ENCODE measurements around the gene SOBP. TPM values are rescaled to one million over a fixed set of nuclear protein-coding genes. Genes with fewer than 3 reads are reported as not detected.

SOBP gene
- total and polyA plus RNA-seq, 2 donors (not counting 3 experiments of a cell fraction or from before 2014, with no cell fraction given), result 0.35 to 6.6 TPM

DNA sequence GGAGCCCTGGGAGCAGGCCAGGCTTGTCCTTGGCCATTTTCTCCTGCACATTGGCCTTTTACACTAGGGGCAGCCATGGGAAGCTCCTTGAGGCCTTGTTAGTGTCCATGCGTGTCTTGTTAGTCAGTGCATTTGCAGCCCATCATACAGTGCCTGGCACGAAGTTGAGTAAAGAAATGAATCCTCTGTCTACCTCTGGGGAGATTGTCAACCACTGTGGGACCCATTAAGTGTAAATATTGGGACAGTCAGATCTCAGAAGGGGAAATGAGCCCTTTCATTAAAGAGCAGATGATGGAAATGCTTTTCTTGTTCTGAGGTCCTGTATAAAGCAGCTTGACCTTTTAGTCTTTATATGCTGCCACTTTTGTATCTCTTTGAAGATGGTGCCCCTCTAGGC is 33.9 kb downstream of the SOBP start:
- no peak overlapping the region for H3K9ac ChIP-seq (replicated peaks; ENCODE audit: extremely low read depth, insufficient read depth, low read length)
- ChIA-PET POLR2A (no interaction called here), CTCF (no interaction called here)
- H3K4me3 ChIP-seq (replicated peaks in 1 of 3; ENCODE audit: insufficient read depth in 1 of 3, low read depth in 1 of 3, low read length in 3 of 3), result no peak overlapping the region
- no peaks in the 10 kb centered on the region for H3K36me3 ChIP-seq (ENCODE audit: control insufficient read depth in 2 of 2, extremely low read depth in 1 of 2, insufficient read depth in 2 of 2, low read length in 2 of 2)
- no peaks in the 10 kb centered on the region for H3K9me3 ChIP-seq (replicated peaks; ENCODE audit: control insufficient read depth, insufficient read depth, low read length)
- no peak overlapping the region for H3K4me2 ChIP-seq (ENCODE audit: insufficient read depth, low read length)
- FAIRE-seq (no peak), DNase-seq (ENCODE audit: low read depth, low spot score) (no peak)
- TF ChIP-seq POLR2AphosphoS5 (IDR thresholded peaks at IDR 0.05; ENCODE audit: insufficient read depth, low read depth, low read length) (no peak), POLR2A (IDR thresholded peaks at IDR 0.05; ENCODE audit: low read depth, low read length) (no peak), MYC (IDR thresholded peaks at IDR 0.05; ENCODE audit: low read depth, low read length) (no peak), JUN (IDR thresholded peaks at IDR 0.05; ENCODE audit: borderline replicate concordance, insufficient read depth, insufficient read length, low read depth) (no peak), FOS (IDR thresholded peaks at IDR 0.05; ENCODE audit: borderline replicate concordance, insufficient read depth, low read length) (no peak), GATA2 (IDR thresholded peaks at IDR 0.05; ENCODE audit: insufficient read depth, insufficient read length, low read depth, low read length) (no peak)
- TF ChIP-seq, protein P1, sequence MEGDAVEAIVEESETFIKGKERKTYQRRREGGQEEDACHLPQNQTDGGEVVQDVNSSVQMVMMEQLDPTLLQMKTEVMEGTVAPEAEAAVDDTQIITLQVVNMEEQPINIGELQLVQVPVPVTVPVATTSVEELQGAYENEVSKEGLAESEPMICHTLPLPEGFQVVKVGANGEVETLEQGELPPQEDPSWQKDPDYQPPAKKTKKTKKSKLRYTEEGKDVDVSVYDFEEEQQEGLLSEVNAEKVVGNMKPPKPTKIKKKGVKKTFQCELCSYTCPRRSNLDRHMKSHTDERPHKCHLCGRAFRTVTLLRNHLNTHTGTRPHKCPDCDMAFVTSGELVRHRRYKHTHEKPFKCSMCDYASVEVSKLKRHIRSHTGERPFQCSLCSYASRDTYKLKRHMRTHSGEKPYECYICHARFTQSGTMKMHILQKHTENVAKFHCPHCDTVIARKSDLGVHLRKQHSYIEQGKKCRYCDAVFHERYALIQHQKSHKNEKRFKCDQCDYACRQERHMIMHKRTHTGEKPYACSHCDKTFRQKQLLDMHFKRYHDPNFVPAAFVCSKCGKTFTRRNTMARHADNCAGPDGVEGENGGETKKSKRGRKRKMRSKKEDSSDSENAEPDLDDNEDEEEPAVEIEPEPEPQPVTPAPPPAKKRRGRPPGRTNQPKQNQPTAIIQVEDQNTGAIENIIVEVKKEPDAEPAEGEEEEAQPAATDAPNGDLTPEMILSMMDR (IDR thresholded peaks at IDR 0.05; ENCODE audit: extremely low read depth in 1 of 2, insufficient read depth in 1 of 2, low read depth in 1 of 2, low read length in 2 of 2), result no peak
- no peaks in the 10 kb centered on the region for H4K20me1 ChIP-seq (replicated peaks; ENCODE audit: control insufficient read depth, extremely low read depth, insufficient read depth, low read length)
- no peaks in the 10 kb centered on the region for H3K9me1 ChIP-seq (replicated peaks; ENCODE audit: control insufficient read depth, extremely low read depth, insufficient read depth, low read length)
- no peak overlapping the region for H3K27ac ChIP-seq (ENCODE audit: insufficient read depth, low read depth, low read length)
- no peak overlapping the region for H2AFZ ChIP-seq (ENCODE audit: low read depth, low read length)
- dilution Hi-C loops (cut with MboI; ENCODE audit: extremely low pct_ligation_motif_present, low sequenced_read_pairs) (no loop called here), intact Hi-C loops (cut with micrococcal nuclease) (no loop called here)
- no peaks in the 10 kb centered on the region for H3K4me1 ChIP-seq (ENCODE audit: control insufficient read depth, extremely low read depth, insufficient read depth, low read length)
- no peaks in the 10 kb centered on the region for H3K79me2 ChIP-seq (ENCODE audit: control insufficient read depth, insufficient read depth, low read length)
- BruUV-seq (replicated peaks), result no TSS peak
- H3K27me3 ChIP-seq (ENCODE audit: control insufficient read depth in 2 of 2, insufficient read depth in 2 of 2, low read length in 2 of 2), result no peaks in the 10 kb centered on the region

DNA sequence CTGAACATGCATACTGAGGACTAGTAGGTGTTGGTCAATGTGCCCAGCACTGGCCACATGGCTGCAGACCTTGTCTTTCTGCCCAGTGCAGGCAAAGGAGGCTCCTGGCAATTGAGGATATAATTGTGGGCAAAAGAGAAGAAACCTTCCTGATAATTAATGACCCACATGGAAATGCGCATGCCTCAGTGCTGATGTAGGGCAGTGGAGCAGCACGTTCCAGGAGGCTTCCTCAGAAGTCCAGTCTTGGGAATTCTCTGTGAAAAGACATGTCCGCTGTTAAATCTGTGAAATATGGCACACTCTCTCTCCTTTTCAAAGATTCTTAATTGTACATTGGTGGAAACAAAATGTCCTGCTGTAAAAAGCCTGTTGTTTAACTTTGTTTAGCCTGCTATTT is 34.7 kb downstream of the SOBP start:
- DNase-seq (ENCODE audit: low read depth, low spot score) (no peak), FAIRE-seq (no peak)
- Histone ChIP-seq H3K9ac (replicated peaks; ENCODE audit: extremely low read depth, insufficient read depth, low read length) (no peak overlapping the region), H3K27me3 (ENCODE audit: control insufficient read depth in 2 of 2, insufficient read depth in 2 of 2, low read length in 2 of 2) (no peaks in the 10 kb centered on the region), H3K4me2 (ENCODE audit: insufficient read depth, low read length) (no peak overlapping the region), H3K4me3 (replicated peaks in 1 of 3; ENCODE audit: insufficient read depth in 1 of 3, low read depth in 1 of 3, low read length in 3 of 3) (no peak overlapping the region), H4K20me1 (replicated peaks; ENCODE audit: control insufficient read depth, extremely low read depth, insufficient read depth, low read length) (no peaks in the 10 kb centered on the region), H3K36me3 (ENCODE audit: control insufficient read depth in 2 of 2, extremely low read depth in 1 of 2, insufficient read depth in 2 of 2, low read length in 2 of 2) (no peaks in the 10 kb centered on the region), H3K79me2 (ENCODE audit: control insufficient read depth, insufficient read depth, low read length) (no peaks in the 10 kb centered on the region), H3K27ac (ENCODE audit: insufficient read depth, low read depth, low read length) (no peak overlapping the region), H2AFZ (ENCODE audit: low read depth, low read length) (no peak overlapping the region), H3K4me1 (ENCODE audit: control insufficient read depth, extremely low read depth, insufficient read depth, low read length) (no peaks in the 10 kb centered on the region), H3K9me1 (replicated peaks; ENCODE audit: control insufficient read depth, extremely low read depth, insufficient read depth, low read length) (no peaks in the 10 kb centered on the region), H3K9me3 (replicated peaks; ENCODE audit: control insufficient read depth, insufficient read depth, low read length) (no peaks in the 10 kb centered on the region)
- intact Hi-C loops (cut with micrococcal nuclease) (no loop called here), dilution Hi-C loops (cut with MboI; ENCODE audit: extremely low pct_ligation_motif_present, low sequenced_read_pairs) (no loop called here)
- POLR2A ChIA-PET, result no interaction called here
- TF ChIP-seq MYC (IDR thresholded peaks at IDR 0.05; ENCODE audit: low read depth, low read length), result no peak
- TF ChIP-seq EZH2 (IDR thresholded peaks at IDR 0.05; ENCODE audit: borderline replicate concordance, low read depth, low read length, severe bottlenecking), result no peak
- no peak for TF ChIP-seq POLR2AphosphoS5 (IDR thresholded peaks at IDR 0.05; ENCODE audit: insufficient read depth, low read depth, low read length)
- no peak for TF ChIP-seq POLR2A (IDR thresholded peaks at IDR 0.05; ENCODE audit: low read depth, low read length)
- TF ChIP-seq FOS (IDR thresholded peaks at IDR 0.05; ENCODE audit: borderline replicate concordance, insufficient read depth, low read length), result no peak
- TF ChIP-seq, protein P2, sequence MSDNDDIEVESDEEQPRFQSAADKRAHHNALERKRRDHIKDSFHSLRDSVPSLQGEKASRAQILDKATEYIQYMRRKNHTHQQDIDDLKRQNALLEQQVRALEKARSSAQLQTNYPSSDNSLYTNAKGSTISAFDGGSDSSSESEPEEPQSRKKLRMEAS (IDR thresholded peaks at IDR 0.05; ENCODE audit: insufficient read depth, insufficient read length), result no peak
- TF ChIP-seq, protein P1 (IDR thresholded peaks at IDR 0.05; ENCODE audit: extremely low read depth in 1 of 2, insufficient read depth in 1 of 2, low read depth in 1 of 2, low read length in 2 of 2), result no peak
- TF ChIP-seq JUN (IDR thresholded peaks at IDR 0.05; ENCODE audit: borderline replicate concordance, insufficient read depth, insufficient read length, low read depth), result no peak
- no peak for TF ChIP-seq GATA2 (IDR thresholded peaks at IDR 0.05; ENCODE audit: insufficient read depth, insufficient read length, low read depth, low read length)
- CTCF ChIA-PET, result no interaction called here
- BruUV-seq (replicated peaks), result no TSS peak
